K562 (cell line): ENCODE data around the gene TBC1D2. TPM values are rescaled to one million over a fixed set of nuclear protein-coding genes. Genes with fewer than 3 reads are reported as not detected.
A peak's percentile ranks its signal among the peaks of the same experiment; 100 is the strongest.

Experiments
- CEBPB ChIP-seq: fragments of 450-650 bp; IDR thresholded peaks from 2 replicates; pipeline ENCODE4 v1.6.1; 2016; ENCODE audit warnings: missing genetic modification characterization, missing compliant biosample characterization
- CEBPG ChIP-seq, 3 experiments: fragments of 200-800 bp in 1 of 3; sonication (Bioruptor generic) in 1 of 3; sonication (generic) in 1 of 3; formaldehyde crosslinking in 1 of 3; IDR thresholded peaks in 2 of 3; conservative IDR thresholded peaks in 1 of 3; 2 replicates each; pipeline versions ENCODE4 v1.6.1 to v1.8.0; 2016 to 2022; ENCODE audit warnings: missing compliant biosample characterization in 2 of 3, missing genetic modification characterization in 2 of 3, mild to moderate bottlenecking in 1 of 3, missing genetic modification reagents in 1 of 3
- ETS1 ChIP-seq: conservative IDR thresholded peaks from 2 replicates; pipeline ENCODE4 v1.6.1; 2011; ENCODE audit warnings: low read depth, mild to moderate bottlenecking, low read length; ENCODE audit not compliant: control insufficient read depth
- FIP1L1 ChIP-seq: fragments of 200-400 bp; formaldehyde crosslinking; IDR thresholded peaks from 2 replicates; pipeline ENCODE4 v1.6.1; 2018; ENCODE audit warnings: mild to moderate bottlenecking, low read depth, low read length; ENCODE audit not compliant: poor library complexity, severe bottlenecking
- HCFC1 ChIP-seq: IDR thresholded peaks from 2 replicates; pipeline ENCODE4 v1.6.1; 2012; ENCODE audit warnings: low read depth, low read length, improper control_type of control experiment
- JUNB ChIP-seq: fragments of 450-650 bp; formaldehyde crosslinking; conservative IDR thresholded peaks from 2 replicates; pipeline ENCODE4 v1.4.0; 2020; ENCODE audit warnings: mild to moderate bottlenecking
- KAT2B ChIP-seq: IDR thresholded peaks from one replicate; pipeline ENCODE4 v1.6.1; 2012; ENCODE audit warnings: low read depth, mild to moderate bottlenecking, control low read depth, inconsistent platforms, low read length, moderate library complexity
- KDM5B ChIP-seq: fragments of 200-600 bp; sonication (generic); IDR thresholded peaks from 2 replicates; pipeline ENCODE4 v1.6.1; 2012; ENCODE audit warnings: low read depth, mild to moderate bottlenecking, moderate library complexity, low read length, control low read depth, inconsistent platforms; ENCODE audit not compliant: insufficient replicate concordance
- MBD1 ChIP-seq: fragments of 250-450 bp; sonication (Bioruptor Pico); IDR thresholded peaks from 2 replicates; pipeline ENCODE4 v1.8.0; 2022; ENCODE audit warnings: inconsistent platforms
- MLLT1 ChIP-seq, 2 experiments: fragments of 450-650 bp; IDR thresholded peaks; 2 replicates each; pipeline ENCODE4 v1.6.1; 2016
- MYC ChIP-seq, 2 experiments: fragments of 250-450 bp in 1 of 2; sonication (Bioruptor Pico) in 1 of 2; IDR thresholded peaks; 2 replicates each; pipeline versions ENCODE4 v1.5.1 to v1.6.1; 2012 to 2021; ENCODE audit warnings: low read depth in 2 of 2, borderline replicate concordance in 1 of 2, improper control_type of control experiment in 1 of 2, low read length in 1 of 2, mild to moderate bottlenecking in 1 of 2, moderate library complexity in 1 of 2
- NFIX ChIP-seq: fragments of 250-450 bp; sonication (Bioruptor Pico); IDR thresholded peaks from 2 replicates; pipeline ENCODE4 v1.4.0; 2020; ENCODE audit warnings: low read depth, mild to moderate bottlenecking, moderate library complexity
- NFRKB ChIP-seq: fragments of 450-650 bp; IDR thresholded peaks from 2 replicates; pipeline ENCODE4 v1.6.1; 2016; ENCODE audit warnings: low read depth
- PHF8 ChIP-seq: fragments of 200-600 bp; sonication (generic); IDR thresholded peaks from 2 replicates; pipeline ENCODE4 v1.6.1; 2012; ENCODE audit warnings: mixed run types, mild to moderate bottlenecking, inconsistent platforms, low read length, moderate library complexity, borderline replicate concordance
- PRMT5 ChIP-seq: sonication (generic); formaldehyde crosslinking; IDR thresholded peaks from 2 replicates; pipeline ENCODE4 v1.5.0; 2020; ENCODE audit warnings: missing genetic modification reagents
- PTBP1 ChIP-seq: fragments of 200-400 bp; formaldehyde crosslinking; IDR thresholded peaks from 2 replicates; pipeline ENCODE4 v1.6.1; 2017; ENCODE audit warnings: low read depth, low read length
- RCOR1 ChIP-seq, 2 experiments: IDR thresholded peaks; 2 replicates each; pipeline ENCODE4 v1.6.1; 2012; ENCODE audit warnings: low read depth in 2 of 2, low read length in 2 of 2, borderline replicate concordance in 1 of 2, improper control_type of control experiment in 1 of 2
- SAFB2 ChIP-seq: fragments of 200-400 bp; formaldehyde crosslinking; IDR thresholded peaks from 2 replicates; pipeline ENCODE4 v1.6.1; 2018; ENCODE audit warnings: borderline replicate concordance, low read length, low read depth, moderate library complexity; ENCODE audit not compliant: severe bottlenecking
- USF1 ChIP-seq: sonication (generic); formaldehyde crosslinking; IDR thresholded peaks from 2 replicates; pipeline ENCODE4 v1.9.0; 2022; ENCODE audit warnings: mild to moderate bottlenecking, missing genetic modification reagents
- VEZF1 ChIP-seq: fragments of 200-800 bp; sonication (Bioruptor generic); IDR thresholded peaks from 2 replicates; pipeline ENCODE4 v1.6.1; 2017; ENCODE audit warnings: missing genetic modification characterization, missing compliant biosample characterization
- ZNF561 ChIP-seq: fragments of 450-650 bp; formaldehyde crosslinking; conservative IDR thresholded peaks from 2 replicates; pipeline ENCODE4 v1.4.0; 2020; ENCODE audit warnings: mild to moderate bottlenecking, moderate library complexity
- polyA plus RNA-seq, 8 experiments: library from polyadenylated mRNA; depleted of rRNA in 4 of 8; stranded (reverse) in 5 of 8; unstranded in 3 of 8; fragments of >200 nt; fragmentation: Nextera tagmentation in 2 of 8; fragmentation: Illumina TruSeq in 1 of 8; extraction: Ambion mirVana in 2 of 8; extraction: Trizol in 1 of 8; gene quantifications; 2 replicates each; pipeline versions ENCODE4 v1.2.1 to v1.2.3, GENCODE V29; 2011 to 2014; ENCODE audit warnings: inconsistent platforms in 1 of 8, missing spikeins in 1 of 8
- total RNA-seq, 7 experiments: library from RNA; depleted of rRNA in 6 of 7; stranded (reverse); fragments of >200 nt in 6 of 7; fragmentation: Illumina TruSeq in 2 of 7; extraction: Trizol in 2 of 7; gene quantifications; 2 replicates each; pipeline versions ENCODE4 v1.2.1 to v1.2.3, GENCODE V29; 2011 to 2021; ENCODE audit warnings: low replicate concordance in 1 of 7

The TBC1D2 gene
- total and polyA plus RNA-seq, 9 of the 15 experiments (the other 6 are each of a cell fraction or from before 2014, with no cell fraction given) = 0.10 to 7.0 (median 2.5) TPM

GRCh38 chr9:98256756-98257155, 1.3 kb upstream of the TBC1D2 start (continued):
- TF ChIP-seq ZNF561 (CRISPR knock-in tag) = no peak
- no peak for TF ChIP-seq USF1 (CRISPR knock-in tag)
- 0 out of 2 replicates have a peak, but pooled peaks have one; percentile 40 for TF ChIP-seq VEZF1 (CRISPR knock-in tag)
- TF ChIP-seq PHF8 = no peak
- no peak for TF ChIP-seq MLLT1 (IDR thresholded peaks at IDR 0.05)
- TF ChIP-seq CEBPG (CRISPR knock-in tag; IDR thresholded peaks at IDR 0.05) = no peak
- peak in 1 of 2 experiments; percentile 43; a peak in 2 of 4 replicates for TF ChIP-seq CEBPG (tag; conservative IDR thresholded peaks at IDR 0.05 in 1 of 2, IDR thresholded peaks at IDR 0.05 in 1 of 2)
- no peak for TF ChIP-seq MYC (IDR thresholded peaks at IDR 0.05; ENCODE audit: low read depth, low read length)
- TF ChIP-seq MYC (CRISPR knock-in tag; IDR thresholded peaks at IDR 0.05; ENCODE audit: borderline replicate concordance, low read depth) = no peak
- peak; percentile 16 for TF ChIP-seq NFRKB
- no peak for TF ChIP-seq ETS1
- TF ChIP-seq PTBP1 = no peak
- TF ChIP-seq JUNB = no peak
- no peak for TF ChIP-seq PRMT5 (CRISPR knock-in tag)
- no peak for TF ChIP-seq FIP1L1
- TF ChIP-seq SAFB2 = no peak
- peak; percentile 84 for TF ChIP-seq HCFC1
- peak in 1 of 2 experiments; percentile 37; a peak in 1 of 4 replicates for TF ChIP-seq RCOR1 (IDR thresholded peaks at IDR 0.05; ENCODE audit: borderline replicate concordance in 1 of 2, low read depth in 2 of 2, low read length in 2 of 2)
- no peak for TF ChIP-seq NFIX (CRISPR knock-in tag)
- TF ChIP-seq CEBPB (tag) = peak; percentile 70
- no peak for TF ChIP-seq KAT2B
- no peak for TF ChIP-seq KDM5B
- TF ChIP-seq MBD1 (CRISPR knock-in tag) = no peak
